OCI-LY3 (cell line): ENCODE results near the gene CPNE4.
"Not testable (repeated sequence)": the region's sequence is repeated elsewhere in the genome, so short reads cannot be mapped to it uniquely, and the experiment has no call there.

Source experiments
- H2AFZ ChIP-seq: fragments of 200-600, 300-600 bp; shearing (Covaris generic); 2 replicates; pipeline ENCODE4 v1.6.0; 2014; ENCODE audit warnings: antibody characterized with exemption, low read depth, low read length
- H3K27ac ChIP-seq: fragments of 200-600, 300-600 bp; sonication (generic); 2 replicates; pipeline ENCODE4 v1.5.1; 2014; ENCODE audit warnings: mild to moderate bottlenecking, low read length, moderate library complexity, mixed read lengths
- H3K27me3 ChIP-seq: fragments of 200-600, 300-600 bp; sonication (generic); 2 replicates; pipeline ENCODE4 v1.6.1; 2014; ENCODE audit warnings: low read depth, low read length, mixed read lengths
- H3K36me3 ChIP-seq: fragments of 200-600, 300-600 bp; sonication (generic); replicated peaks from 2 replicates; pipeline ENCODE3; 2014; ENCODE audit warnings: low read depth, low read length, mixed read lengths
- H3K4me1 ChIP-seq: fragments of 300-600, 200-600 bp; sonication (generic); 2 replicates; pipeline ENCODE4 v1.6.1; 2014; ENCODE audit warnings: low read length, mixed read lengths
- H3K4me2 ChIP-seq: fragments of 200-600, 300-600 bp; sonication (generic); 2 replicates; pipeline ENCODE4 v1.6.1; 2014; ENCODE audit warnings: low read length, mixed read lengths
- H3K4me3 ChIP-seq: fragments of 300-600, 200-600 bp; sonication (generic); 2 replicates; pipeline ENCODE4 v1.5.1; 2014; ENCODE audit warnings: antibody characterized with exemption, mild to moderate bottlenecking, low read length, moderate library complexity
- H3K79me2 ChIP-seq: fragments of 300-600, 200-600 bp; shearing (Covaris generic); 2 replicates; pipeline ENCODE4 v1.6.1; 2014; ENCODE audit warnings: mild to moderate bottlenecking, low read length, mixed read lengths
- H3K9ac ChIP-seq: fragments of 300-600, 200-600 bp; shearing (Covaris generic); 2 replicates; pipeline ENCODE4 v1.6.0; 2014; ENCODE audit warnings: mild to moderate bottlenecking, low read length, moderate library complexity
- H3K9me3 ChIP-seq: fragments of 200-600, 300-600 bp; shearing (Covaris generic); 2 replicates; pipeline ENCODE4 v1.6.1; 2014; ENCODE audit warnings: low read length, mixed read lengths; ENCODE audit not compliant: insufficient read depth
- H4K20me1 ChIP-seq: fragments of 200-600, 300-600 bp; sonication (generic); 2 replicates; pipeline ENCODE4 v1.6.1; 2016; ENCODE audit warnings: low read length, mixed read lengths; ENCODE audit not compliant: insufficient read depth
- EZH2phosphoT487 ChIP-seq: fragments of 200-600 bp; shearing (Covaris generic); IDR thresholded peaks from 2 replicates; pipeline ENCODE4 v1.6.1; 2018; ENCODE audit warnings: antibody characterized with exemption, mixed run types, low read depth
- TF ChIP-seq, protein P1 (sequence below): fragments of 200-600, 300-600 bp; sonication (generic); IDR thresholded peaks from 2 replicates; pipeline ENCODE4 v1.5.1; 2014; ENCODE audit warnings: antibody characterized with exemption, low read length, low read depth

The CPNE4 gene

GRCh38 chr3:132055872-132056271 is 21.1 kb upstream of the CPNE4 start:
- H3K4me1 ChIP-seq = no peaks in the 10 kb centered on the region
- H3K27ac ChIP-seq = no peak overlapping the region
- TF ChIP-seq, protein P1, sequence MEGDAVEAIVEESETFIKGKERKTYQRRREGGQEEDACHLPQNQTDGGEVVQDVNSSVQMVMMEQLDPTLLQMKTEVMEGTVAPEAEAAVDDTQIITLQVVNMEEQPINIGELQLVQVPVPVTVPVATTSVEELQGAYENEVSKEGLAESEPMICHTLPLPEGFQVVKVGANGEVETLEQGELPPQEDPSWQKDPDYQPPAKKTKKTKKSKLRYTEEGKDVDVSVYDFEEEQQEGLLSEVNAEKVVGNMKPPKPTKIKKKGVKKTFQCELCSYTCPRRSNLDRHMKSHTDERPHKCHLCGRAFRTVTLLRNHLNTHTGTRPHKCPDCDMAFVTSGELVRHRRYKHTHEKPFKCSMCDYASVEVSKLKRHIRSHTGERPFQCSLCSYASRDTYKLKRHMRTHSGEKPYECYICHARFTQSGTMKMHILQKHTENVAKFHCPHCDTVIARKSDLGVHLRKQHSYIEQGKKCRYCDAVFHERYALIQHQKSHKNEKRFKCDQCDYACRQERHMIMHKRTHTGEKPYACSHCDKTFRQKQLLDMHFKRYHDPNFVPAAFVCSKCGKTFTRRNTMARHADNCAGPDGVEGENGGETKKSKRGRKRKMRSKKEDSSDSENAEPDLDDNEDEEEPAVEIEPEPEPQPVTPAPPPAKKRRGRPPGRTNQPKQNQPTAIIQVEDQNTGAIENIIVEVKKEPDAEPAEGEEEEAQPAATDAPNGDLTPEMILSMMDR = no peak
- no peak for TF ChIP-seq EZH2phosphoT487
- H3K79me2 ChIP-seq = no peaks in the 10 kb centered on the region
- no peaks in the 10 kb centered on the region for H3K9me3 ChIP-seq
- H2AFZ ChIP-seq = no peak overlapping the region
- no peak overlapping the region for H3K9ac ChIP-seq
- H3K4me2 ChIP-seq = no peak overlapping the region
- H4K20me1 ChIP-seq = no peaks in the 10 kb centered on the region
- H3K4me3 ChIP-seq = no peak overlapping the region
- H3K27me3 ChIP-seq = peaks cover 13% of the 10 kb centered on the region
- no peaks in the 10 kb centered on the region for H3K36me3 ChIP-seq

GRCh38 chr3:132047209-132047608 is 12.4 kb upstream of the CPNE4 start:
- Histone ChIP-seq H3K4me2 (no peak overlapping the region), H3K79me2 (no peaks in the 10 kb centered on the region)
- no peak for TF ChIP-seq EZH2phosphoT487
- TF ChIP-seq, protein P1 = no peak

GRCh38 chr3:132044874-132045273 is 10.1 kb upstream of the CPNE4 start:
- H3K27me3 ChIP-seq, H3K4me3 ChIP-seq, H3K4me1 ChIP-seq, H3K36me3 ChIP-seq, H3K4me2 ChIP-seq, H3K27ac ChIP-seq, H2AFZ ChIP-seq, H4K20me1 ChIP-seq, H3K9ac ChIP-seq, H3K79me2 ChIP-seq, H3K9me3 ChIP-seq: not testable (repeated sequence)

More at GRCh38 chr3:132047209-132047608, 12.4 kb upstream of the CPNE4 start:
- no peak overlapping the region for H3K4me3 ChIP-seq
- no peaks in the 10 kb centered on the region for H3K9me3 ChIP-seq
- no peaks in the 10 kb centered on the region for H4K20me1 ChIP-seq
- H2AFZ ChIP-seq = no peak overlapping the region
- H3K27me3 ChIP-seq = no peaks in the 10 kb centered on the region
- no peaks in the 10 kb centered on the region for H3K36me3 ChIP-seq
- no peaks in the 10 kb centered on the region for H3K4me1 ChIP-seq
- H3K9ac ChIP-seq = no peak overlapping the region
- H3K27ac ChIP-seq = no peak overlapping the region

DNA sequence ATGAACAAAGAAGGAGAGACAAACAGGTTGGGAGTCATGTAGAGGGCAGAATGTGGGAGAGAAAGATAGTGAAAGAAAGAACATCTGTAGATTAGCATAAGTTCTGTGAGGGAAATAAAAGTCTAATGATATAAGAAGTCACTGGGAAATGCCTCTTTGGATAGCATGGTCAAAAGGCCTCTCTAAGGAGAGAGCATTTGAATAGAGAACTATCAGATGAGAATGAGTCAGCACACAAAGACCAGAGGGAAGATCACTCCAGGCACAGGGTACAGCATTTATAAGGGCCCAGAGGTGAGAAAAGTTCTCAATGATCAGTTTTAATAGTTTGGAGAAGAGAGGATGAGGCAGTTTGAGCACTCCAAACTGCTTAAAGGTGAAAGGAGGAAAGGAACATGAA is 7.9 kb upstream of the CPNE4 start:
- Histone ChIP-seq H3K4me3 (no peak overlapping the region), H3K9me3 (no peaks in the 10 kb centered on the region), H3K79me2 (no peaks in the 10 kb centered on the region), H3K4me1 (no peaks in the 10 kb centered on the region), H3K36me3 (no peaks in the 10 kb centered on the region), H2AFZ (no peak overlapping the region), H3K4me2 (no peak overlapping the region), H3K27me3 (peaks cover 7% of the 10 kb centered on the region; the same call in 1 of the 2 replicates), H4K20me1 (no peaks in the 10 kb centered on the region), H3K27ac (no peak overlapping the region), H3K9ac (no peak overlapping the region)
- TF ChIP-seq, protein P1 = no peak
- TF ChIP-seq EZH2phosphoT487 = no peak
